ENCODE results near the gene PLA2G2E.

DNA sequence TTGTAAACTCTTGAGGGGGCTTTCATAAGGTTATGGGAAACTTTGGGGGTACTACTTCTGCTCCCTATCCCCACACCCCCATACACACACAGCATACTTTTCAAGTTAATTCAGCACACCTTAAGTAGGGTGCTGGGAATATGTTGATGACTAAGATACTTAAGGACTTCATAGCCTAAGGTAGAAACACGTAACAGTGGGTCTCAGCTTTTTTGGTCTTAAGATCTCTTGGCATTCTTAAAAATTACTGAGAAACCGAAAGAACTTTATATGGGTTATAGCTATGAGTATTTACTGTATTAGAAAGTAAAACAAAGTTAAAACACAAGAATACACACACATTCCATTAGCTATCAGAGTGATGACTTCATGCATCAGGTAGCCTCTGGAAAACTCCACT is 39.1 kb downstream of the PLA2G2E start:
- TF ChIP-seq, protein P1, sequence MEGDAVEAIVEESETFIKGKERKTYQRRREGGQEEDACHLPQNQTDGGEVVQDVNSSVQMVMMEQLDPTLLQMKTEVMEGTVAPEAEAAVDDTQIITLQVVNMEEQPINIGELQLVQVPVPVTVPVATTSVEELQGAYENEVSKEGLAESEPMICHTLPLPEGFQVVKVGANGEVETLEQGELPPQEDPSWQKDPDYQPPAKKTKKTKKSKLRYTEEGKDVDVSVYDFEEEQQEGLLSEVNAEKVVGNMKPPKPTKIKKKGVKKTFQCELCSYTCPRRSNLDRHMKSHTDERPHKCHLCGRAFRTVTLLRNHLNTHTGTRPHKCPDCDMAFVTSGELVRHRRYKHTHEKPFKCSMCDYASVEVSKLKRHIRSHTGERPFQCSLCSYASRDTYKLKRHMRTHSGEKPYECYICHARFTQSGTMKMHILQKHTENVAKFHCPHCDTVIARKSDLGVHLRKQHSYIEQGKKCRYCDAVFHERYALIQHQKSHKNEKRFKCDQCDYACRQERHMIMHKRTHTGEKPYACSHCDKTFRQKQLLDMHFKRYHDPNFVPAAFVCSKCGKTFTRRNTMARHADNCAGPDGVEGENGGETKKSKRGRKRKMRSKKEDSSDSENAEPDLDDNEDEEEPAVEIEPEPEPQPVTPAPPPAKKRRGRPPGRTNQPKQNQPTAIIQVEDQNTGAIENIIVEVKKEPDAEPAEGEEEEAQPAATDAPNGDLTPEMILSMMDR (IDR thresholded peaks at IDR 0.05; ENCODE audit: low read depth, low read length), result no peak
- no peak for TF ChIP-seq EZH2phosphoT487 (IDR thresholded peaks at IDR 0.05; ENCODE audit: low read depth)

Data from OCI-LY3 (cell line).